Sigmoid colon (tissue), 4 donors: Measurements from ENCODE around the gene PDS5B.

Experiments used
- EP300 ChIP-seq, 4 donors: sonication (generic); formaldehyde crosslinking; IDR thresholded peaks; one replicate each; pipeline ENCODE4 v1.6.1; 2017; ENCODE audit warnings: antibody characterized with exemption in 4 of 4
- POLR2A ChIP-seq, 2 donors: fragments of 450-650 bp; IDR thresholded peaks; one replicate each; pipeline ENCODE4 v1.6.1; 2016; ENCODE audit warnings: antibody characterized with exemption in 2 of 2, mild to moderate bottlenecking in 2 of 2, moderate library complexity in 2 of 2

DNA sequence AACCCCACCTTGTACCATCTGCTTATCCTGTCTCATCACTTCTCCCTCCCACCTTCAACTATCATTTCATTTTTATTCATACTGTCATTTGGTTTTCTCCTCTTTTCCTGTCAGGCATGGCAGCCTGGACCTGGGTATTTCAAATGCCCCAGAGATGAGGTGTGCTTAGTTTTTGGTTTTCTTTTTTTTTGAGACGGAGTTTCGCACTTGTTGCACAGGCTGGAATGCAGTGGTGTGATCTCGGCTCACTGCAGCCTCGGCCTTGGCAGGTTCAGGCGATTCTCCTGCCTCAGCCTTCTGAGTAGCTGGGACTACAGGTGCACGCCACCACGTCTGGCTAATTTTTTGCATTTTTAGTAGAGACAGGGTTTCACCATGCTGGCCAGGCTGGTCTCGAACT, 5.8 kb downstream of the PDS5B start:
- TF ChIP-seq EP300 (IDR thresholded peaks at IDR 0.05) (no peak), POLR2A (IDR thresholded peaks at IDR 0.05) (no peak)
